KMS-11 (cell line): ENCODE measurements around the gene BMAL1.

Source experiments
- H2AFZ ChIP-seq: fragments of 200-600 bp; sonication (generic); 2 replicates; pipeline ENCODE4 v1.6.1; 2016; ENCODE audit warnings: antibody characterized with exemption, mixed run types, low read depth
- H3K27ac ChIP-seq: fragments of 200-600 bp; sonication (generic); 2 replicates; pipeline ENCODE4 v1.6.1; 2016; ENCODE audit warnings: mild to moderate bottlenecking, mixed run types
- H3K27me3 ChIP-seq: fragments of 200-600 bp; sonication (generic); 2 replicates; pipeline ENCODE4 v1.6.1; 2017; ENCODE audit warnings: mild to moderate bottlenecking, low read depth, mixed run types, moderate library complexity; ENCODE audit not compliant: insufficient read depth
- H3K36me3 ChIP-seq: fragments of 200-600 bp; sonication (generic); 2 replicates; pipeline ENCODE4 v1.6.1; 2017; ENCODE audit warnings: mild to moderate bottlenecking, mixed run types; ENCODE audit not compliant: insufficient read depth
- H3K4me1 ChIP-seq: fragments of 200-600 bp; sonication (generic); 2 replicates; pipeline ENCODE4 v1.6.1; 2016; ENCODE audit warnings: mild to moderate bottlenecking, low read depth, mixed run types; ENCODE audit not compliant: poor library complexity, severe bottlenecking
- H3K4me2 ChIP-seq: fragments of 200-600 bp; sonication (generic); 2 replicates; pipeline ENCODE4 v1.7.0; 2016; ENCODE audit warnings: mild to moderate bottlenecking, mixed run types
- H3K4me3 ChIP-seq: fragments of 200-600 bp; sonication (generic); IDR thresholded peaks from 2 replicates; pipeline ENCODE4 v1.6.1; 2017; ENCODE audit warnings: low read depth, low read length, mixed read lengths; ENCODE audit not compliant: insufficient read depth
- H3K79me2 ChIP-seq: fragments of 200-600 bp; sonication (generic); 2 replicates; pipeline ENCODE4 v1.6.1; 2016; ENCODE audit warnings: low read depth, mixed run types; ENCODE audit not compliant: insufficient read depth
- H3K9ac ChIP-seq: fragments of 200-600 bp; sonication (generic); 2 replicates; pipeline ENCODE4 v1.6.1; 2016; ENCODE audit warnings: mild to moderate bottlenecking, mixed run types
- H4K20me1 ChIP-seq: fragments of 200-600 bp; sonication (generic); 2 replicates; pipeline ENCODE4 v1.6.1; 2016; ENCODE audit warnings: mild to moderate bottlenecking, mixed run types; ENCODE audit not compliant: insufficient read depth
- TF ChIP-seq, protein P1 (sequence below): fragments of 200-600 bp; sonication (generic); conservative IDR thresholded peaks from 2 replicates; pipeline ENCODE4 v1.6.1; 2017; ENCODE audit warnings: low read depth, mild to moderate bottlenecking, antibody characterized with exemption, low read length, moderate library complexity, mixed read lengths

The BMAL1 gene

DNA sequence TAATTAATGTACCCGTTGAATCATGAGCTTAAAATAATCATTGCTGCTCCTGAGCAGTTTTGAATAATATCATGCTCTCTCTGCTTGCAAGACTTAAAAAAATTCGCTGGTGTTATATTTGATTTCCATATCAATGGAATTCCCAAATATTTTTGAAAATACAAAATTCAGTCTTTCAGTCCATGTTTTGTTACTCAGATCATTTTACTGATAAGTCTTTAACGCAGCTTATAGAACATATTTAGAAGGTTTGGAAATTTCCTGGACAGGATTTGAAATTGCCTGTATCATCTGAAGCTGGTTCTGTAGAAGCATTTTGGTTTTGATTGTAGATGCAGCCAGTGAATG, 1.9 kb downstream of the BMAL1 start:
- TF ChIP-seq, protein P1, sequence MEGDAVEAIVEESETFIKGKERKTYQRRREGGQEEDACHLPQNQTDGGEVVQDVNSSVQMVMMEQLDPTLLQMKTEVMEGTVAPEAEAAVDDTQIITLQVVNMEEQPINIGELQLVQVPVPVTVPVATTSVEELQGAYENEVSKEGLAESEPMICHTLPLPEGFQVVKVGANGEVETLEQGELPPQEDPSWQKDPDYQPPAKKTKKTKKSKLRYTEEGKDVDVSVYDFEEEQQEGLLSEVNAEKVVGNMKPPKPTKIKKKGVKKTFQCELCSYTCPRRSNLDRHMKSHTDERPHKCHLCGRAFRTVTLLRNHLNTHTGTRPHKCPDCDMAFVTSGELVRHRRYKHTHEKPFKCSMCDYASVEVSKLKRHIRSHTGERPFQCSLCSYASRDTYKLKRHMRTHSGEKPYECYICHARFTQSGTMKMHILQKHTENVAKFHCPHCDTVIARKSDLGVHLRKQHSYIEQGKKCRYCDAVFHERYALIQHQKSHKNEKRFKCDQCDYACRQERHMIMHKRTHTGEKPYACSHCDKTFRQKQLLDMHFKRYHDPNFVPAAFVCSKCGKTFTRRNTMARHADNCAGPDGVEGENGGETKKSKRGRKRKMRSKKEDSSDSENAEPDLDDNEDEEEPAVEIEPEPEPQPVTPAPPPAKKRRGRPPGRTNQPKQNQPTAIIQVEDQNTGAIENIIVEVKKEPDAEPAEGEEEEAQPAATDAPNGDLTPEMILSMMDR: no peak
- H3K27ac ChIP-seq: no peak overlapping the region
- H3K9ac ChIP-seq: no peak overlapping the region
- peaks cover 14% of the 10 kb centered on the region for H4K20me1 ChIP-seq
- no peaks in the 10 kb centered on the region for H3K27me3 ChIP-seq
- peaks cover 32% of the 10 kb centered on the region for H3K4me1 ChIP-seq
- H3K79me2 ChIP-seq: peaks cover 58% of the 10 kb centered on the region
- no peaks in the 10 kb centered on the region for H3K36me3 ChIP-seq
- H3K4me2 ChIP-seq: peak overlapping the region; percentile 82
- no peak overlapping the region for H3K4me3 ChIP-seq
- no peak overlapping the region for H2AFZ ChIP-seq

DNA sequence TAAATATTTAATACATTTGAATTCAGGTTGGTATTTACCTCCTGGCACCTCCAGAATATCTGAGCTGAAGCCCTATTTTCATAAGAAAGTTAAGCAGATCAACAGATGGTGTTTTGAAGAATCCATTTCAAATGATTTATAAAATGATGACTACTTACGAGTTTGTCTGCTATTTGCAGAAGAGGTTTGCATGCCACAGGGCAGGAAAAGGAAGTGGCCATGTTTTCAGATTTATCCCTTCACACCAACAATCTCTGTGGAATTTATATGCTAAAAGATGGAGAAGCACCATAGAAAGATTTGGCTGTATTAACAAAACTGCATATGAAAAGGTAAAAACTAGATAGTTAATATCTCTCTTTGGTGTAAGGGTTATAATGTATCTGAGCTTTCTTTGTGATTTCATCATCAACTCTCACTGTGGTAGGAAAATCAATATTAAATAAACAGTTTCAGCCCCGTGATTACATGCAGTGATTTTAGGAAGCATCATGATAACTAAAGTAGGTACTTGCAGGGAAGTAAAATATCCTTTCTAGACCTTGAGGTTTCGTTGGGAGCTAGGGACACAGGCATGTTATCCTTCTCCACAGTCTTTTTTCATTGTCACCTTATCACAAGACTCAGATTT, 2.6 kb downstream of the BMAL1 start:
- Histone ChIP-seq H3K79me2 (peaks cover 66% of the 10 kb centered on the region), H3K4me1 (peaks cover 32% of the 10 kb centered on the region), H2AFZ (no peak overlapping the region), H3K9ac (no peak overlapping the region), H4K20me1 (peaks cover 14% of the 10 kb centered on the region), H3K27me3 (no peaks in the 10 kb centered on the region), H3K4me2 (peak overlapping the region; percentile 82; the same call in 1 of the 2 replicates), H3K4me3 (no peak overlapping the region), H3K27ac (no peak overlapping the region), H3K36me3 (no peaks in the 10 kb centered on the region)
- TF ChIP-seq, protein P1: no peak

DNA sequence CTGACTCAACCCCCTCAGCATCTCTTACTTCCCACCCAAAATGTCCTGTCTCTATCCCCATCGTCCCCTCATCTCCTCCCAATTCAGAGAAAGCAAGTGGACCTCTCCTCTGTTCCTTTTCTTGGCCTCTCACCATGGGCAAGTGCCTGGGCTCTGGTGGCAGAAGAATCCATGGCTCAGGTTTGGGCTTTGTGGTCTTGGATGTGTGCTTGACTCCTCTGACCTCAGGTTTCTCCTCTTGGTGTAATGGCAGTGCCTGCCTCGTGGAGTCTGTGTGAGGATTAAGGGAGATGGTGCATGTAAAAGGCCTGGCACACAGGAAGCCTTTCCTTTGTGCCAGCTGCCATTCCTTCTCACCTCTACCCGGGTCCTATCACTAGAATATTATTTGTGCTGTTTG, 3.2 kb downstream of the BMAL1 start:
- Histone ChIP-seq H3K79me2 (peaks cover 70% of the 10 kb centered on the region), H2AFZ (no peak overlapping the region), H4K20me1 (peaks cover 14% of the 10 kb centered on the region), H3K4me3 (no peak overlapping the region), H3K27me3 (no peaks in the 10 kb centered on the region), H3K27ac (no peak overlapping the region), H3K4me1 (peaks cover 32% of the 10 kb centered on the region), H3K36me3 (no peaks in the 10 kb centered on the region), H3K9ac (no peak overlapping the region), H3K4me2 (no peak overlapping the region)
- TF ChIP-seq, protein P1: no peak

DNA sequence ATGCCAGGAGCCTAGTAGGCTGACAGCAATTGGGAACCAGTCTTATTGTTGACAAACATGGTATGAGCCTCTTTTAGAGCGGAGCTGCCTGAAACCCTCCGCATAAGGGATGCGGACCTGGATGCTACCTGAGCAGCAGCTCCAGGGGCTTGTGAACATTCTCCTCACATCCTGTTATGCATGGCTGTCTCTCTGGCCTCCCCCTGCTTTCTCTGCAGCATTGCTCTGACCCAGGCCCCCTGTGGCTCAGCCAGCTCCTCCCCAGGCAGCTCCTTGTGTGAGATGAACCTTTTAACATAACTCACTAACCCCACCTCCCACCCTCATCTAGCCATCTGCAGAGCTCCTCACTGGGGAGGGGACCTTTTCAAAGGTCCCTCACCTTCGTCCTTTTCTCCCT, 6.0 kb downstream of the BMAL1 start:
- Histone ChIP-seq H3K4me3 (no peak overlapping the region), H3K36me3 (no peaks in the 10 kb centered on the region), H3K9ac (no peak overlapping the region), H3K79me2 (peaks cover 94% of the 10 kb centered on the region), H3K4me1 (peaks cover 24% of the 10 kb centered on the region), H3K27ac (no peak overlapping the region), H4K20me1 (peaks cover 21% of the 10 kb centered on the region), H3K4me2 (no peak overlapping the region), H3K27me3 (no peaks in the 10 kb centered on the region), H2AFZ (no peak overlapping the region)
- TF ChIP-seq, protein P1: no peak
